GM12864 (cell line): ENCODE measurements around the gene EFCAB6.

Experiments
- DNase-seq: peaks from one replicate; pipeline ENCODE4 v3.0.0-alpha.2; 2011; ENCODE audit warnings: low read depth
- H3K4me3 ChIP-seq: 2 replicates; pipeline ENCODE4 v1.5.1; 2011; ENCODE audit warnings: mild to moderate bottlenecking, low read depth, low read length, control low read depth
- TF ChIP-seq, protein P1 (sequence below): IDR thresholded peaks from 2 replicates; pipeline ENCODE4 v1.5.1; 2011; ENCODE audit warnings: low read depth, mild to moderate bottlenecking, moderate library complexity, low read length, control low read depth, inconsistent platforms; ENCODE audit errors: missing control alignments

EFCAB6 gene

DNA sequence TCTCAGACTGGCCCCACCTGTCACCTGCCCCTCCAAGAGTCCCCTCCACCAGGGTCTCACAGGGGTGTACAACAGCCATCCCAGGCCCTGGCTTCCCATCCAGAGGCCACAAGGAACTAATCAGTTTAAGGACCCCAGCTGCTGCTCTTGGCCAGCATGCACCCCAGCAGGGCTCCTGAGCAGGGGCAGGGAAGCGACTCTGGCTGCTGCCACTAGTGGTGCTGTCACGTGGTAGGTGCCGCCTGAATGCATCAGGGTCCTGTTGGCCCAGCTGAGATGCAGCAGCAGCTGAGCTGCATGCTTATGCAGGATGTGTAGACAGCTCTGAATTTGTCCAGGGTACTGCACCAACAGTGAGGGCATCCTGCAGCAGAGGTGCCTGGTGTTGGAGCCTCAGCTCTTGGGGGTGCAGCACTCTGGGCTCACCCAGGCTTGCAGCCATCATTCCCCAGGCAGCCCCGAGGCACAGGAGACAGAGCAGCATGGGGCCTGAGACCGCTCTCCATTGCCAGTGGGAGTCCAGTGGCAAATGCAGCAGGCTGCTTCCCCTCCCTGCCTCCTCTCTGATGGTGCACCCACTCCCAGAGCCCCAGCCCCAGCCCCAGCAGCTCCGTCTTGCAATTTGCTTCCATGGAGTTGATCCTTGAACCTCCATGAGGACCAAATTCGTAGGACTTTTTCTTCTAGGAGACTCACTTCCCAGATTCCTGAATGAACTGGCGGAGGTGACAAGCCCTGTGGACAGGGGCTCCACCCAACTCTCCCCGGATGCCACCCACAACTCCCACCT lies 301.6 kb downstream of the EFCAB6 start:
- H3K4me3 ChIP-seq, result no peak overlapping the region
- no peak for DNase-seq
- TF ChIP-seq, protein P1, sequence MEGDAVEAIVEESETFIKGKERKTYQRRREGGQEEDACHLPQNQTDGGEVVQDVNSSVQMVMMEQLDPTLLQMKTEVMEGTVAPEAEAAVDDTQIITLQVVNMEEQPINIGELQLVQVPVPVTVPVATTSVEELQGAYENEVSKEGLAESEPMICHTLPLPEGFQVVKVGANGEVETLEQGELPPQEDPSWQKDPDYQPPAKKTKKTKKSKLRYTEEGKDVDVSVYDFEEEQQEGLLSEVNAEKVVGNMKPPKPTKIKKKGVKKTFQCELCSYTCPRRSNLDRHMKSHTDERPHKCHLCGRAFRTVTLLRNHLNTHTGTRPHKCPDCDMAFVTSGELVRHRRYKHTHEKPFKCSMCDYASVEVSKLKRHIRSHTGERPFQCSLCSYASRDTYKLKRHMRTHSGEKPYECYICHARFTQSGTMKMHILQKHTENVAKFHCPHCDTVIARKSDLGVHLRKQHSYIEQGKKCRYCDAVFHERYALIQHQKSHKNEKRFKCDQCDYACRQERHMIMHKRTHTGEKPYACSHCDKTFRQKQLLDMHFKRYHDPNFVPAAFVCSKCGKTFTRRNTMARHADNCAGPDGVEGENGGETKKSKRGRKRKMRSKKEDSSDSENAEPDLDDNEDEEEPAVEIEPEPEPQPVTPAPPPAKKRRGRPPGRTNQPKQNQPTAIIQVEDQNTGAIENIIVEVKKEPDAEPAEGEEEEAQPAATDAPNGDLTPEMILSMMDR, result no peak

DNA sequence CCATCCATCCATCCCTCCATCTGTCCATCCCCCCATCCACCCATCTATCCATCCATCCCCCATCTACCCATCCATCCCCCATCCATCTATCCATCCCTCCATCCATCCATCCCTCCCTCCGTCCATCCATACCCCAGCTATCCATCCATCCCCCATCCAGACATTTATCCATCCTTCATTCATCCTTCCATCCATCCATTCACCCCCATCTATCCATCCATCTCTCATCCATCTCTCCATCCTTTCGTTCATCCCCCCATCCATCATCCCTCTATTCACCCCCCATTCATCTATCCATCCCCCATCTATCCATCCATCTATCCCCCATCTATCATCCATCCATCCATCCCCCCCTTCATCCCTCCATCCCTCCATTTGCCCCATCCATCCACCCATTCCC lies 302.8 kb downstream of the EFCAB6 start:
- TF ChIP-seq, protein P1, result no peak
- H3K4me3 ChIP-seq, result no peak overlapping the region
- no peak for DNase-seq

DNA sequence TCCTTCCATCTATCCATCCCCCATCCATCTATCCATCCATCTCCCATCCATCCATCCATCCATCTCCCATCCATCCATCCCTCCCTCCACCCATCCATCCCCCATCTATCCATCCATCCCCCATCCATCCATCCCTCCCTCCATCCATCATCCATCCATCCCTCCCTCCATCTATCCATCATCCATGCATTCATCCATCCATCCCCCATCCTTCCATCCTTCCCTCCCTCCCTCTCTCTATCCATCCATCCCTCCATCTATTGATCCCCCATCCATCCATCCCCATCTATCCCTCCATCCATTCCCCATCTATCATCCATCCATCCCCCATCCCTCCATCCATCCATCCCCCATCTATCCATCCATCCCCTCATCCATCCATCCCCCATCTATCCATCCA lies 303.6 kb downstream of the EFCAB6 start:
- DNase-seq, result no peak
- TF ChIP-seq, protein P1, result no peak
- H3K4me3 ChIP-seq, result no peak overlapping the region

DNA sequence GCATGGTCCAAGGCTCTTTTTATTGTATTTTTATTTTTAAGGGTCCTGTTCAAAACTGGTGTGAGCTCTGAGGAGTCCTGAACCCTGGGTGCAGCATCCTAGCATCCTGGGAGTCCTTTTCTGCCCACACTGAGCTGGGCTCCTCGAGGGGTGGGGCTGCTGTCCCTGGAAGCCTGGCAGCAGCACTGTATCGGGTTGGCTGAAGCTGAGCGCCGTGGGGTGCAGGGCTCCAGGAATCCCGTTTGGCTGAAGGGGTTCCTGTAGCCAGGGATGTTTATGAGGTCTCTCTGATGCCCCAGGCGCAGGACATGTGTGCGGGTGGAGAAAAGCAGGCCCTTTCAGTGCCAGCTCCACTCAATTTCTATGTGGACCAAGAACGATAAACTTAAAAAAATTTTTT lies 304.9 kb downstream of the EFCAB6 start:
- DNase-seq, result no peak
- TF ChIP-seq, protein P1, result no peak
- no peak overlapping the region for H3K4me3 ChIP-seq

DNA sequence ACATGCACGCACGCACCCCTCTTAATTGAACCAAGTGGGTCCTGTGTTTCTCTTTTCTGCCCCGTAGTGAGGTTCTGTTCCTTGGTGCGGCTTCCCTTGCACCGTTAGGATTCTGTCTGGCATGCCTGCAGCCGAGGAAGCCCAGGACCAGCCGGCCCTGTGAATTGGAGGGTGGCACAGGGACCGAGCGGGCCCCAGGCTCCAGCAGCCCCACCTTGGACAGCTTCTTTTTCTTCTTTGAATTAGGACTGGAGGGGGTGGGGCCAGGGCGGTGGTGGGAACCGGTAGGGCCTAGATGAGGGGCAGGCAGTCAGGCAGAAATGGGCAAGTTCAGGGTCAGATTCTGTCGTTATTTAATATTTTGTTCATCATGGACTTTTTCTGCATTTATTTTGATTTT lies 305.6 kb downstream of the EFCAB6 start:
- DNase-seq, result no peak
- TF ChIP-seq, protein P1, result no peak
- no peak overlapping the region for H3K4me3 ChIP-seq

DNA sequence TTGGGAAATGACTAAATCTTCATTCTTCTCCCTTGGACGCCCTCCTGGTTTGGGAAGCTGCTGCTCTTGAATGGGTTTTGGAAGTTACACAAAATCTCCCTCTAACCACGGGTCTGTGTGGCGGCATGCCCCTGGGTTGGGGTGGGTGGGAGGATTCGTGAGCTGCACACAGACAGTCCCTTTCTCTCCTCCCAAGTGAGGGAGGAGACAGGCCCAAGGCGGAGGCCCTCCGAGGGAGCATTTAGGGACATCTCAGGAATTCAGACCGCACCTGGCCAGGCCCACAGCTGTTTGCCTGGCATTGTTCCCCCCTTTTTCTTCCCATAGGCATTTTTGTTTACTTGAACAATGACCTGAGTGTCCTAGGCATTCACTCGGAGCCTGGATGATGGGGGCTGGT lies 306.2 kb downstream of the EFCAB6 start:
- no peak overlapping the region for H3K4me3 ChIP-seq
- TF ChIP-seq, protein P1, result no peak
- DNase-seq, result no peak

DNA sequence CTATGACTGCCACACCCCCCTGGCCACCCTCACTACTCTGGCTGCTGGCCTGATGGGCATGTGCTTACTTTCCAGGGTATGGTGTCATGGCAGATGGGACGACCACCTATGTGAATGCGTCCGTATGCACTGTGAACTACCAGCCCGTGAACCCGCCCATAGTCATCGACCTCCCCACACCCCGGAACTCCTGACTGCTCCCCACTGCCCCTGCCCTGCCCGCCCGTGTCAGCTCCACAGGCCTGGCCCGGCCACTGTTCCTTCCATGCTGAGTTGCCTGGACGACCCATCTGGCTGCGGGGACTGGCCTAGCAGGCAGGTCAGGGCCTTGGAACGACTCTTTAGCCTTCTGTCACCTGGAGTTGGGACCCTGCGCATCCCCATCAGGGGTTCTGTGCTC lies 306.7 kb downstream of the EFCAB6 start:
- DNase-seq, result no peak
- TF ChIP-seq, protein P1, result no peak
- no peak overlapping the region for H3K4me3 ChIP-seq
